ENCODE measurements around the gene KPRP.

KPRP gene

GRCh38 chr1:152770411-152770810 lies 12.6 kb downstream of the KPRP start:
- DNase-seq (ENCODE audit: low read depth): no peak

GRCh38 chr1:152774875-152775274 lies 17.1 kb downstream of the KPRP start, which contains the start of gene LCE1F:
Gene LCE1F, plus strand, starts transcription at chr1:152775140. Its CDS starts 1,232 bp downstream, at chr1:152776372.
- DNase-seq (ENCODE audit: low read depth): no peak

DNA sequence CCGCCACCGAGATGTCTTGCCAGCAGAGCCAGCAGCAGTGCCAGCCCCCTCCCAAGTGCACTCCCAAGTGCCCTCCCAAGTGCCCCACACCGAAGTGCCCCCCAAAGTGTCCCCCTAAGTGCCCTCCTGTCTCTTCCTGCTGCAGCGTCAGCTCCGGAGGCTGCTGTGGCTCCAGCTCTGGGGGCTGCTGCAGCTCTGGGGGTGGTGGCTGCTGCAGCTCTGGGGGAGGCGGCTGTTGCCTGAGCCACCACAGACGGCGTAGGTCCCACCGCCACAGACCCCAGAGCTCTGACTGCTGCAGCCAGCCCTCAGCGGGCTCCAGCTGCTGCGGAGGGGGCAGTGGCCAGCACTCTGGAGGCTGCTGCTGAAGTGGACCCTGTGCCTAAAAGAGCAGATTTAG lies 18.5 kb downstream of the KPRP start:
- no peak for DNase-seq (ENCODE audit: low read depth)

DNA sequence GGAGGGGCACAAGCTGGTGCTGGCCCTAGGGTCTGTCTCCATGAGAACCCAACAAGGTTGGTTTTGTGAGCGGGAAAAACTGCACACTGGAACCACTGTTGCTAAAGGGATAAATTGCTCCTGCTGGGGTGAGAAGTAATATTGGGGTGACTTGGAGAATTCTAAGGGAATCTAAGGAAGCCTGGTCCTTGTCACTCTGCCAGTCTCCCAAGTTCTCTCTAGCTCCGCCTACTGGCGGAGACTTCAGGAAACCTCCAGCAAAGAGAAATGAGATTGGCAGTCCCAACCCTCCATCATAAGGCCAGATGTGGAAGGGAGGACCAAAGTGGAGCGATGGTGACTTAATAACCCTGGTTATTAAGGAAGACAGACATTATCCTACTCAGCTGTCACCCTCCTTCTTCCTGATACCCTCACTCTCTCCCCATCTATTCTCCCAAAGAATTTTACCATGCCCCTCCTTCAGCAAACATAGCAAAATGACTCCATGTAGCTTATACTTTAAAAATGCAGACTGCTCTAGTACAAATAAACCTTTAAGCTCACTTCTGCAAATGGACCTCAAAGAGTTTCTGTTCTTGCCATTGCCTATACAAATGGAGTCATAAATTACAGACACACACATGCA lies 19.8 kb downstream of the KPRP start:
- DNase-seq (ENCODE audit: low read depth): no peak

DNA sequence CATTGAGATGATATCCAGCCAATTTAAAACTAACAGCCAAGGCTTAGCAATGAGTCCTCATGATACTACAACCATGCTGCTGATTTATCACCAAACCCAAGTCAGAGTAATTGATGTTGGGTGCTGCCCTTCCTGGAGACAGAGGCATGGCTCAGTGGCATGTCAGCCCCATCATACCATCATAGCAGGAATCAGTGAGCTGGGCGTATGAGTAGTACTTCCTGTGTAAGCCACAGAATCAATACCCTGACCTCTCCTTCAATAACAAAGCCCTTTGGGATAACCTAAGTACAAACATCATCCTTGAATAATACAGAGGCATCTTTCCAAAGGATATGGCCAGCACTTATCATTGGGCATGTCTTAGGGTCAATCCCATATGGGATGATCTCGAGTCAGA lies 25.3 kb downstream of the KPRP start:
- no peak for DNase-seq (ENCODE audit: low read depth)

DNA sequence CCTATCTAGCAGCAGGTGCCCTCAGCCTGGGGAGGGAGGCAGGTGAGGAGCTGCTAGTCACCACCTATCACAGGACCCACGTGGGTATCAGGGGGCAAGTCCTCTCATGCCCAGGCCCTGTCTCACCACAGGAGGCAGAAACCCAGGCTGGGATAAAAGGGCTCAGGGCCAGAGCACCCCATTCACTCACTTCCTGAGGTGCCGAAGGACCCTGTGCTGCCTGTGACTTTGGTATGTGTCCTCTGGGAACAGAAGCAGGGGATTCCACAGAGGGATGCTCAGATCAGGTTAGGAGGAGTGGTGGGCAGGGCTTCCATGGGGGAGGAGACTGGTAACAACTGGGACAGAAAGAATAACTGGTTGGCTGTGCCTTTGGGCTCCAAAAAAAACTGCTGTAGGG lies 28.3 kb downstream of the KPRP start, which contains the start of gene LCE1E:
Gene LCE1E (plus strand): TSS at position 181 of the 400 bp plus-strand sequence. CDS start 1,043 bp downstream, outside the sequence.
- no peak for DNase-seq (ENCODE audit: low read depth)

DNA sequence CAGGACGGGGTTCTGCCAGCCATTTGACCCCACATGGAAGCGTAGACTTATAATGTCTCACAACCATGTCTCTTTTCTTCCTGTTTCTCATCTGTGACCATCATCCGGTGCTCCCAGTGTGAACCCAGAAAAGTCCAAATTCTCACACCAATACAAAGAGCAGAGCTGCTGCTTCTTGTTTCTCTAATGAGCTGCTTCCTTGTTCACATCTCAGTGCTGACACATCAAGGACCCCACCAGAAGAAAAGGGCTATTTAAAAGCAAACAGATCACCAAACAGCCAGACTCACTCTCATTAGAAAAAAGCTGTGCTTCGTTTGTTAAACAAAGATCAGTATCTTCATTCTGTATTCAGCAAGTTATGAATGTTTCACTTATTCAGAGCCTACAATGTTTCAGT lies 37.9 kb downstream of the KPRP start:
- DNase-seq (ENCODE audit: low read depth): no peak

- DNase-seq (ENCODE audit: low read depth): no peak
Measured at GRCh38 chr1:152796421-152796820, 38.6 kb downstream of the KPRP start, which contains the start of gene LCE1D. Gene LCE1D, plus strand, starts transcription at chr1:152796721. Its CDS starts 1,074 bp downstream, at chr1:152797795.

DNA sequence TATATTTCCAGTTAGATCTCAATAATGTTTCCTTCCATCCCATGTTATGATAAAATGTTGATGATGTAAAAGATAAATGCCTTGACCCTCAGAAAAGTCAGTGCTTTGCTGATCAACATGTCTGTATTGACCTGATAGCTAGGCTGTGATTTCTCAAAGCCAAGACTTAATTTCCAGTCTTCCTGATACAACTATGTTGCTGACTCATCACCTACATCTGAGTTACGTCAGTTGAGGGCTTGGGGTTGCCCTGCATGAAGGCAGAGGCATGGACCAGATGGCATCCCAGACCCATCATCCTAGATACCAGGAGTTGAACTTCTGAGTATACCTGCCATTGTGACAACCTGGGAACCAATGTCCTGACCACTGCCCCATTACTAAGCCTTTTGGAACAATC lies 43.5 kb downstream of the KPRP start:
- DNase-seq (ENCODE audit: low read depth): no peak

GRCh38 chr1:152806576-152806975 lies 48.8 kb downstream of the KPRP start, which contains the start of gene LCE1C:
Gene LCE1C, minus strand, starts transcription at chr1:152806651. Its CDS starts 1,173 bp downstream, at chr1:152805478.
- DNase-seq (ENCODE audit: low read depth): no peak

GRCh38 chr1:152811050-152811449 lies 53.2 kb downstream of the KPRP start:
- no peak for DNase-seq (ENCODE audit: low read depth)
